Liver (tissue), 3 donors: ENCODE measurements around the gene CDH22.

ENCODE experiments used
- CTCF ChIP-seq: fragments of 150-350 bp; IDR thresholded peaks from 2 replicates; pipeline ENCODE4 v1.5.1; 2017; ENCODE audit warnings: improper control_type of control experiment, low read depth, low read length; ENCODE audit not compliant: missing input control
- RXRA ChIP-seq, 2 donors: IDR thresholded peaks; 2 replicates each; pipeline ENCODE4 v1.6.1; 2017 to 2018; ENCODE audit warnings: antibody characterized with exemption in 2 of 2, mild to moderate bottlenecking in 1 of 2
- SP1 ChIP-seq: IDR thresholded peaks from 2 replicates; pipeline ENCODE4 v1.6.1; 2018; ENCODE audit warnings: antibody characterized with exemption, mild to moderate bottlenecking
- donor health status: healthy.
- donor health status: healthy.

GRCh38 chr20:46152824-46153586, 155.3 kb downstream of the CDH22 start:
- TF ChIP-seq SP1 (no peak), RXRA (IDR thresholded peaks at IDR 0.05) (no peak), CTCF (no peak)
